D721Med (cell line): ENCODE results near the gene FARP2.
"Not testable (repeated sequence)": the region's sequence is repeated elsewhere in the genome, so short reads cannot be mapped to it uniquely, and the experiment has no call there.

Experiments
- DNase-seq: peaks from one replicate; pipeline ENCODE4 v3.0.0; 2011; ENCODE audit warnings: low spot score; ENCODE audit not compliant: insufficient read length
- FAIRE-seq: peaks from 2 replicates; lab custom pipeline; 2011; peaks lifted over from hg19 to GRCh38; lab: Jason Lieb, UNC
- CTCF ChIP-seq: IDR thresholded peaks from 2 replicates; pipeline ENCODE4 v1.5.1; 2012; ENCODE audit warnings: mild to moderate bottlenecking, control low read depth; ENCODE audit not compliant: insufficient read depth; ENCODE audit errors: missing control alignments

Gene FARP2

DNA sequence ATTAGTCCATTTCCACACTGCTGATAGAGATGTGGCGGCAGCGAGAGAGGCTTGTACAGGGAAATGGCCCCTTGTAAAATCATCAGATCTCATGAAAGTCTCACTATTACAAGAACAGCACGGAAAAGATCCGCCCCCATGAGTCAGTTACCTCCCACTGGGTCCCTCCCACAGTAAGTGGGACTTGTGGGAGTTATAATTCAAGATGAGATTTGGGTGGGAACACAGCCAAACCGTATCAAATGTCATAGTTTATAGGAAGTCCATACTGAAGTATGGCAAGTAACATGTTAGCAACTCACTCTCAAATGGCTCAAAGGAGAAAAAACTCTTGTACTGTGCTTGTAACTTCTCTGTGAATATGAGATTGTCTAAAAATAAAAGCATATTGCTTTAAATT is 56.1 kb downstream of the FARP2 start:
- no peak for FAIRE-seq
- DNase-seq, result no peak
- TF ChIP-seq CTCF, result no peak

- not testable (repeated sequence) for FAIRE-seq, DNase-seq
Observed at GRCh38 chr2:241413501-241413900, 57.4 kb downstream of the FARP2 start.

DNA sequence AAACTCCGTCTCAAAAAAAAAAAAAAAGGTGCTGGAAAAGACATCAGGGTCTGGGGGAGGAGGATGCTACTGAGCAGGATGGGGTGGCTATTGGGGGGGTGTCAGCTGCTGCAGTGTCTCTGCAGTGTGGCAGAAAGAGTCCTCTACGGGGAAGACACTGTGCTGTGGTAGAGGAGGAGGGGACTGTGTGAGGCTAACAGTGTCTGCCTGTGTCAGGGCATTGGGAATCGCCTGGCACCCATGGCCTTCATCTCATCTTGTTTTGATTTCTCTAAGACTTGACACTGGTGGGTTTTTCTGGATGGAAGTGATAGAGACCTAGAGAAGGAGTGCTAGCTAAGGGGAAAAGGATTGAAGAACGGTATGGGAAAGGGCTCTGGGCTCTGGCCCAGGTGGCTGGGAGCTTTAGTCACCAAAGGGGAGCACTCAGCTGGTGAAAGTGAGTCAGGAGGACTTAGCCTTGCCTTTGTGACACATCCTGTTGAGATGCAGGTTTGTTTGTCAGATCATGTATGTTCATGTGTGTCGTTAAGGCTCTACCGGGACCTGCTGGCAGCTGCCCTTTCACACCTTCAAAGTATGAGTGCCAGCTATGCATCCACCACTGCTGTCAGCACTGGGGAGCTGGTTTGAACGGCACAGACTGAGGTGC is 58.0 kb downstream of the FARP2 start:
- TF ChIP-seq CTCF, result no peak
- DNase-seq (no peak), FAIRE-seq (no peak)

GRCh38 chr2:241415196-241415595 is 59.1 kb downstream of the FARP2 start:
- no peak for TF ChIP-seq CTCF
- DNase-seq (no peak), FAIRE-seq (no peak)

- DNase-seq (no peak), FAIRE-seq (no peak)
- TF ChIP-seq CTCF, result no peak
Observed at GRCh38 chr2:241417626-241418025, 61.5 kb downstream of the FARP2 start.

DNA sequence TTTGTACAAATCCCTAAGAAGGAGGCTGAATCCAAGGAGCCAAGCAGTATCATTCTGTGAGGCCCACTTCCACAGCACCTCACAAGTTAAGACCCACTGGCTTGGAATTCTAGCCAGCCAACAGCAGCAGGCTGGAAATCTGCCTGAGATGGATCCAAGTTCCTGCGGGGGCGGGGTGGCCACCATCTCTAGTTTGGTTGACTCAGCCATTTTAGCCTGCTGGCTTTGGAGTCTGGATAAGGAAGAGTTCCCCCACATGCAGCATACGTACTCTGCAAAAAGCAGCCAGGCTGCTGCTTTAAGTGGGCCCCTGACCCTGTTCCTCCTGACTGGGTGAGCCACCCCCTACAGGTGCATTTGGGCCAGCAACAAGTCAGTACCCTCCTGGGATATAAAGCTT is 65.2 kb downstream of the FARP2 start:
- FAIRE-seq, result no peak

DNA sequence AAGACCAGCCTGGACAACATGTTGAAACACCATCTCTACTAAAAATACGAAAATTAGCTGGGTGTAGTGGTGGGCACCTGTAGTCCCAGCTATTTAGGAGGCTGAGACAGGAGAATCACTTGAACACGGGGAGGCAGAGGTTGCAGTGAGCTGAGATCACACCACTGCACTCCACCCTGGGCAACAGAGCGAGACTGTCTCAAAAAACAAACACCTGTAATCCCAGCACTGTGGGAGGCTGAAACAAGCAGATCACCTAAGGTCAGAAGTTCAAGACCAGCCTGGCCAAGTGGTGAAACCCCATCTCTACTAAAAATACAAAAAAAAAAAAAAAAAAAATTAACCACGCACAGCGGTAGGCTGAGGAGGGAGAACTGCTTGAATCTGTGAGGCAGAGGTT is 65.9 kb downstream of the FARP2 start:
- FAIRE-seq, DNase-seq: not testable (repeated sequence)

More for the DNA sequence above, 65.2 kb downstream of the FARP2 start:
- no peak for TF ChIP-seq CTCF
- no peak for DNase-seq

DNA sequence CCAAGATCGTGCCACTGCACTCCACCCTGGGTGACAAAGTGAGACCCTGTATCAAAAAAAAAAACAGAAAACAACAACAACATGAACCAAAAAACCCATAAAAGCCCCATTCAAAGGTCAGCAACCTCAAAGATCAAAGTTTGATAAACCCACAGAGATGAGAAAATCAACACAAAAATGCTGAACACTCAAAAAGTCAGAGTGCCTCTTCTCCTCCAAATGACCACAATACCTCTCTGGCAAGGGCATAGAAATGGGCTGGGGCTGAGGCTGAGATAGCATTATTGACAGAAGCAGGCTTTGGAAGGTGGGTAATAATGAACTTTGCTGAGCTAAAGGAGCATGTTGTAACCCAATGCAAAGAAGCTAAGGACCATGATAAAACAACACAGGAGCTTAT is 66.3 kb downstream of the FARP2 start:
- TF ChIP-seq CTCF, result no peak
- DNase-seq, result no peak
- FAIRE-seq, result no peak

DNA sequence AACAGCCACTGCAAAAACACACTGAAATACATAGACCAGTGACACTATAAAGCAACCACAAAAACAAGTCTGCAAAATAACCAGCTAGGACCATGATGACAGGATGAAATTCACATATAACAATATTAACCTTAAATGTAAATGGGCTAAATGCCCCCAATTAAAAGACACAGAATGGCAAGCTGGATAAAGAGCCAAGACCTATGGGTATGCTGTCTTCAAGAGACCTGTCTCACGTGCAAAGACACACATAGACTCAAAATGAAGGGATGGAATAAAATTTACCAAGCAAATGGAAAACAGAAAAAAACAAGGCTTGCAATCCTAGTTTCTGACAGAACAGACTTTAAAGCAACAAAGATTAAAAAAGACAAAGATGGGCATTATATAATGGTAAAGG is 67.4 kb downstream of the FARP2 start:
- not testable (repeated sequence) for DNase-seq, FAIRE-seq
